Activated T-helper 1 cell treated with anti-CD3 and anti-CD28 coated beads, Interleukin-12 subunit alpha, Interleukin-12 subunit beta, Interleukin-2, Interleukin-4 antibody, amounts not matched to agents 30 ng/mL and 10 ng/mL and 1 ng/mL, durations not matched to agents 14 hours and 24 hours and 36 hours (primary cell): ENCODE measurements around the gene IRAK4. TPM values are rescaled to one million over a fixed set of nuclear protein-coding genes. Genes with fewer than 3 reads are reported as not detected.

Source experiments
- DNase-seq: peaks from one replicate; pipeline ENCODE4 v3.0.0; 2021; ENCODE audit warnings: low spot score
- H3K27ac Mint-ChIP-seq: one replicate; pipeline ENCODE4 v1.8.0; 2021; ENCODE audit warnings: mild to moderate bottlenecking, mixed read lengths
- H3K27me3 Mint-ChIP-seq: one replicate; pipeline ENCODE4 v1.8.0; 2022; ENCODE audit warnings: mild to moderate bottlenecking, moderate library complexity, mixed read lengths; ENCODE audit not compliant: insufficient read depth
- H3K36me3 Mint-ChIP-seq: one replicate; pipeline ENCODE4 v1.8.0; 2021; ENCODE audit warnings: low read depth, mixed read lengths
- H3K4me1 Mint-ChIP-seq: one replicate; pipeline ENCODE4 v1.8.0; 2021; ENCODE audit warnings: low read depth, mixed read lengths
- H3K4me3 Mint-ChIP-seq: one replicate; pipeline ENCODE4 v1.8.0; 2021; ENCODE audit warnings: mild to moderate bottlenecking, moderate library complexity, mixed read lengths
- H3K9me3 Mint-ChIP-seq: one replicate; pipeline ENCODE4 v1.8.0; 2021; ENCODE audit warnings: mixed read lengths
- intact Hi-C: fragments of 100-400 bp; cut with micrococcal nuclease; formaldehyde crosslinking; loops from one replicate; pipeline ENCODE4 v1.15.1; 2024
- total RNA-seq: library from RNA; stranded (reverse); gene quantifications from 2 replicates; pipeline ENCODE4 v1.2.3, GENCODE V29; 2022

Gene IRAK4
- total RNA-seq, 1 donor from 2014 or later: 21.4 TPM

DNA sequence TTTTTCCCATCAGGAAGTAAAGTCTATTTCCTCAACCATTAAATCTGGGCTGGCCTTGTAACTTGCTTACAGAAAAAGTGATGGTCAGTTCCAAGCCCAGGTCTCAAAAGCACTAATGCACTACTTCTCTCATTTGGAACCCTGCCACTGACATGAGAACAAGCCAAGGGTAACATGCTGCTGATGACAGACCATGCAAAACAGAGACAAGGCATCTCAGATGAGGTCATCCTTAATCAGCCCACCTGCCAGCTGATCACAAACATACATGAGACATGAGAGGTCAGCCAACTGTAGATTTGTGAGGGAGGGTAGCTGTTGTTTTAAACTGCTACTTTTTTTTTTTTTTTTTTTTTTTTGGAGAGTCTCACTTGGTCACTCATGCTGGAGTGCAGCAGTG is 31.2 kb downstream of the IRAK4 start:
- intact Hi-C loops: no loop called here
- H3K27me3 Mint-ChIP-seq: no peaks in the 10 kb centered on the region
- no peak for DNase-seq
- no peaks in the 10 kb centered on the region for H3K4me1 Mint-ChIP-seq
- H3K4me3 Mint-ChIP-seq: no peak overlapping the region
- no peaks in the 10 kb centered on the region for H3K9me3 Mint-ChIP-seq
- no peak overlapping the region for H3K27ac Mint-ChIP-seq
- H3K36me3 Mint-ChIP-seq: peaks cover 19% of the 10 kb centered on the region

DNA sequence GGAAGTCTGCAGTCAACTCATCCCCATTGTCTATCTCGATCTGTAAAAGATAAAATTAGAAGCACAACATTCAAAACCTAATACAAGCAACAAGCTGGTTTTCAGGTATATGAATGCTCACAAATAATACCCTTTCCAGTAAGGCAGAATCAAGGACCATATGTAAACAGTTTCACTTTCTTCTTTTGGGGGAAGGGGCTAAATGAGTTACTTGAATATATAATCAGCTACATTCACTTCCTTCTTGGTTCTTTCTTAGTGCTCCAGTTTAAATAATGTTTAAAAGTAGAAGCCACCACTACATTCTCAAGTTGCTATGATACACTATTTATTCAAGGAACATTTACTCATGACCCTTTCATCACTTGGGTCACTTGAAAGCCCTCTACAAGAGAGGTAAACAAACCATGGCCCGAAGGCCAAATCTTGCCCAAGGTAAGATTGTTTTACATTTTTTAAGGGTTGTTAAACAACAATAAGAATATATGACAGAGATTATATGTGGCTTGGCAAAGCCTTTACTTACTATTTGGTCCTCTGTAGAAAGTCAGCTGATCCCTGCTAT is 37.0 kb downstream of the IRAK4 start:
- Mint-ChIP-seq H3K36me3 (peaks cover 31% of the 10 kb centered on the region), H3K27ac (no peak overlapping the region), H3K27me3 (no peaks in the 10 kb centered on the region), H3K9me3 (no peaks in the 10 kb centered on the region), H3K4me1 (peaks cover 16% of the 10 kb centered on the region), H3K4me3 (no peak overlapping the region)
- intact Hi-C loops: no loop called here
- DNase-seq: no peak

DNA sequence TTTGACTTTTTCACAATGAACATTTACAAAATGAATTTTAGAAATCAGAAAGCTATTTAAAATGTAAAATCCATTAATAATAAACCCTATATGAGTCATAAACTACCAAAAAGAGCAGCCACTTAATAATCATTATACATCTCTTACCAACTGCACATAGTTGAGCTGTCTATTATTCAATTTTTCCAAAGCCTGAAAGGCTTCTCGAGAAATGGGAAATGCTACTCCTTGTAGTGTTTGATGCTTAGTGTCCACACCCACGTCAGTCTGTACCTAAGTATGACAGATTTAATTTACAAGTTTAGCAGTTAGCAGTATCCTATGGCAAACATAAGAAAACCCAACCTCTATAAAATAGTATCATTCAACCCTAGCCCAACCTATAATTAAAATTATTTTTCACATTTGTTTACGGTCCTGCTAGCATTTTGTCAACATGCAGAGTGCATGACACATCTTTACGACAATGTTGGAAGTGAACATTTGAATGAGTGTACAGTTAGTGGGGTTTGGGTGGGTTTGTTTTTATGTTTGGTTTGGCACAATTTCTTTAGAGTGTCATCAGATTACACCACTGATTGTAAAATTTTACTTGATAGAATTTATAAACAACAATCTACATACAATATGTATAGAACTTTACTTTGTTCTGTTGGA is 38.9 kb downstream of the IRAK4 start:
- Mint-ChIP-seq H3K4me3 (no peak overlapping the region), H3K27me3 (no peaks in the 10 kb centered on the region), H3K9me3 (no peaks in the 10 kb centered on the region), H3K36me3 (peaks cover 30% of the 10 kb centered on the region), H3K27ac (no peak overlapping the region), H3K4me1 (peaks cover 20% of the 10 kb centered on the region)
- DNase-seq: no peak
- intact Hi-C loops: no loop called here

DNA sequence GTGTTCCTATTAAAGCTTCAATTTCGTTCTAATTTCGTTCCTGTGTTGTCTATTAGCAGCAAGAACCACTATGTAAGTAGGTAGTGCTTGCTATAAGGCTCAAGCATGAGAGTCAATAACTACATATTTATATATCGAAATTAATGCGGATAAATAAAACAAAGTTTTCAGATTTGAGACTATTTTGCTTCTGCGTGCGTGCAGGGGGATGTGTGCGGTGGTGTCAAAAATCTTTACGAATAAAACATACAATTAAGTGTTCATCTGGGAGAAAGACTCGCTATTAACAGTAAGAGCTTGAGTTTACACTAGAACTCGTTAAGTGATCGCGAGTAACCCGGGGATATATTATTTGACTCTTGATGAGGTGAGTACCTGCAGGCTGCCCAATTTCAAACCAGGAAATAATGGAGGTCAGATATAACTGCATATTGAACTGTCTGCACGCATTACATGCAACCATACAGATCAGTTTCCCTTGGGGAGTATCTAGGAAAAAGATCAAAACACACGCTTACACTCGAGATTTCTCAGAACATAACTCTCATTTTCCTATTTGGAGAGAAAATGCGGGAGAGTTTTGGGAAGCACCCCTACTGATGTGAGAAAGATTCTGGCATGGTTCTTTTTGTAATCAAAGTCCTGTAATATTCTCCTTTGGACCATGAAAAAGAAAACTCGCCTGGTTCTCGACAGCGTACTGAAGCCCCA is 46.6 kb downstream of the IRAK4 start:
- DNase-seq: no peak
- Mint-ChIP-seq H3K4me3 (peak overlapping the region; percentile 96), H3K4me1 (peaks cover 35% of the 10 kb centered on the region), H3K36me3 (peaks cover 12% of the 10 kb centered on the region), H3K27me3 (no peaks in the 10 kb centered on the region), H3K27ac (peak overlapping the region; percentile 92), H3K9me3 (no peaks in the 10 kb centered on the region)
- intact Hi-C loops: loop anchor here (5.0 to 10.0 kb wide), 2 partner anchors 1478 to 1661 kb away; partner anchors contain the start of genes GXYLT1, PPHLN1 and ZCRB1

DNA sequence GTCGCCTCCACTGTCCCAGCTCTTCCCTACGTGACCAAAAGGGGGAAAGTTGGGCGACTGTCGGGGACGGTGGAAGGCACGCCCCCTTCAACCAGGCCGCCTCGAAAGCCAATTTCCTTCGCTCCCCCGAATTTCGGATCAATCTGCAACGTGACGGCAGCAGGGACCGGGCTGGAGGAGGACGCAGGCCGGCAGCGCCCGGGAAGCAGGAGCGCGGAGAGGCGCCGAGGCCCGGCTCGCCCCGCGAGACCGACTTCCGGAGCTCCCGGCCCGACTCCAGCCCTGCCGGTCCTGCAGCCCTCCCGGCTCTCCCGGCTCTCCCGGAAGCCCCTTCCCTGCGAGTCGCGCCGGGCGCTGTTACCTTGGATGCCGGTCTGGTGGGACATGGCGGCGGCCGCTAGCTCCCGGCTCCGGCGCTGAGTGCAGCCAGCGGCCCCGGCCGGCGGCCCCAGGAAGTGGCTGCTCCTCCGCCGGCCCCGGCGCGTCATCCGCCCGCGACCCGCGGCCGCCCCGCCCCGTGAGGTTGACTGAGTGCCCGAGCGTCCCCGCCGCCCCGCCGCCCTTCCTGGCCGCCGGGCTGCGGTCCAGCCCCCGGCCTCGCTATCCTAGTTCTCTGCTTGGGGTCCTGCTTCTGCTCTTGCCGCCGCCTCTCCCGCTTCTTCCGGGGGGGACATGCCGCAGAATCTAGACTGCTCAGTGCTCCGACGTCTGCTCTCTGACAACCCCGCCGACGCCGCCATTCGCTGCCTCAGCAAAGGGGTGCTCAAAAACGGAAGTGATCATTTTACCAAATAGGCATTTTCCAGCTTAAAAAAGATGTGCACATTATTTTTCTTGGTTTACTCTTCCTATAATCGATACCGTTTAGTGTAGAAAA is 47.3 kb downstream of the IRAK4 start, which contains the start of gene TWF1:
Gene TWF1, minus strand, starts transcription at position 458 of the 877 bp plus-strand sequence. Its CDS starts 72 bp downstream, at position 386.
- Mint-ChIP-seq H3K4me3 (peak within 1 kb of the TSS; percentile 96), H3K27ac (peak within 1 kb of the TSS; percentile 100), H3K9me3 (no peaks in the 10 kb centered on the region), H3K4me1 (peaks cover 33% of the 10 kb centered on the region), H3K27me3 (peaks cover 2% of the 10 kb centered on the region), H3K36me3 (peaks cover 6% of the 10 kb centered on the region)
- DNase-seq: peak; percentile 87
- intact Hi-C loops: loop anchor here (1.0 to 10.0 kb wide), 6 partner anchors 26 to 1661 kb away; partner anchors contain the start of genes GXYLT1, IRAK4, PPHLN1 and PUS7L

DNA sequence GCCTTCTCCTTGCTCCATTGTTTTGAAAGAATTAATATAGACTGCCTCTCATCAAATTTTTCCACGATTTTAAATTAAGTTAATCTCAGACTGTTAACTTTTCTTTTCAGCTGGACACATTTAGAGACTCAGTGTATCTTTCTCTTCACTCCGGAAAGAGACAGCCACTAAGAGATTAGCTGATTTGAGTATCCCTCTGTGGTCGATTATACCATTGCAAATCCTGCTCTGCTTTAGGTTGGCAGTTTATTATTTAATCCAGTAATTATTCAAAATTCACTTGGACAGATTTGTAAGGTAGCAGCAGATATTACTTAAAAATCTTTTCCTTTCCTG is 48.0 kb downstream of the IRAK4 start:
- Mint-ChIP-seq H3K27ac (peak overlapping the region; percentile 100), H3K36me3 (peaks cover 5% of the 10 kb centered on the region), H3K27me3 (peaks cover 6% of the 10 kb centered on the region), H3K4me1 (peaks cover 31% of the 10 kb centered on the region), H3K9me3 (no peaks in the 10 kb centered on the region), H3K4me3 (peak overlapping the region; percentile 96)
- no peak for DNase-seq
- intact Hi-C loops: loop anchor here (1.0 to 10.0 kb wide), 6 partner anchors 26 to 1662 kb away; partner anchors contain the start of genes GXYLT1, IRAK4, PPHLN1 and PUS7L

DNA sequence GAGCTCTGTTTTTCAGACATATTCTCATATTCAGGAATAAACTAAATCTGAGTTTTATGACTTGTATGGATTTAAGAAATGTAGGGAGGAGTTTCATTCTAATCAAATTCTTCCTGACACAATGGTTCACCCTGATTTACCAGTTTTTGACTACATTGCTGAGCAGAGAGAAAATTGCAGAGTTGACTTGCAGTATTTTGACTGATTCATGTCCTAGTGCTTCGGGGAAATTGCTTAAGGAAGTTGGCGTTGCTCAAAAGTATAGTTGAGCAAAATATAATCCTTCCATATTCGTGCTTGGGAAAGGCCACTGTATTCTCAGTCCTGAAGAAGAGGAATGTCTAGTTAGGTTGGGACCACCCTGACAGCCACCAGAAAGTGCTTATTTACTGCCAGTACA is 48.6 kb downstream of the IRAK4 start:
- H3K27ac Mint-ChIP-seq: peak overlapping the region; percentile 100
- intact Hi-C loops: loop anchor here (5.0 to 10.0 kb wide), 2 partner anchors 1480 to 1663 kb away; partner anchors contain the start of genes GXYLT1, PPHLN1 and ZCRB1
- H3K4me1 Mint-ChIP-seq: peaks cover 31% of the 10 kb centered on the region
- H3K27me3 Mint-ChIP-seq: peaks cover 8% of the 10 kb centered on the region
- H3K9me3 Mint-ChIP-seq: no peaks in the 10 kb centered on the region
- DNase-seq: no peak
- peak overlapping the region; percentile 96 for H3K4me3 Mint-ChIP-seq
- peaks cover 5% of the 10 kb centered on the region for H3K36me3 Mint-ChIP-seq

DNA sequence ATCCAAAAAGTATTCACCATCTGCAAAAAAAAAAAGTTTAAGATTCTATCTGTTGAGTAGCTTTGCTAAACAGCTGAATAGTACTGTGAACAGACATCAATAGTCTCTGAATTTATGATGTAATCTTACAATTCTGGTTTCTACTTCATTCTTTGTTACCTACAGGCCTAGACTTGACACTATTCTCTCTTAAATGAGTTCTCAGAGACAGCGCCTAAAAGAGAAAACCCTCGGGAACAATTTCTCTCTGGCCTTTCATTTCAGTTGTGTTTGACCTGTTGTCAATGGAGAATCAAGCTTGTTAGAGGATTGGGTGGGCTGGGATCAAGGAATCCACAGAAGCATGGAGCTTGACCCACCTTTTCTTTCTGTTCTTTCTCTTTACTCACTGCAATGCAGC is 53.3 kb downstream of the IRAK4 start:
- Mint-ChIP-seq H3K4me1 (peaks cover 4% of the 10 kb centered on the region), H3K36me3 (no peaks in the 10 kb centered on the region), H3K4me3 (no peak overlapping the region), H3K27me3 (peaks cover 21% of the 10 kb centered on the region), H3K27ac (no peak overlapping the region), H3K9me3 (no peaks in the 10 kb centered on the region)
- intact Hi-C loops: no loop called here
- no peak for DNase-seq

DNA sequence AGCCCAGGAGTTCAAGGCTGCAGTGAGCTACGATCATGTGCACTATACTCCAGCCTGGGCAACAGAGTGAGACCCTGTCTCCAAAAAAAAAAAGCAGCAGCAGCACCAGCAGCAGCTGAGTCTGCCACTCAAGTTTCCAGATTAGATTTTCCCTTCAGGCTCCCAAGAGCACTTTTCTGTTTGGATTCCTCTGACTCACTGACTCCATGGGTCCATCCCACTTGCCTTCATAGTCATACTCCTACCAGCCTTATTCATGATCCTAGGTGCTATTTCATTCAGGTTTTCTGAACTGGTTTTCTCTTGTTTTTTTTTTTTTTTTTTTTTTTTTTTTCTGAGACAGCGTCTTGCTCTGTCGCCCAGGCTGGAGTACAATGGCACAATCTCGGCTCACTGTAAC is 54.2 kb downstream of the IRAK4 start:
- no peaks in the 10 kb centered on the region for H3K9me3 Mint-ChIP-seq
- H3K4me3 Mint-ChIP-seq: no peak overlapping the region
- no peak overlapping the region for H3K27ac Mint-ChIP-seq
- no peak for DNase-seq
- H3K36me3 Mint-ChIP-seq: no peaks in the 10 kb centered on the region
- no peaks in the 10 kb centered on the region for H3K4me1 Mint-ChIP-seq
- intact Hi-C loops: no loop called here
- H3K27me3 Mint-ChIP-seq: peaks cover 21% of the 10 kb centered on the region

DNA sequence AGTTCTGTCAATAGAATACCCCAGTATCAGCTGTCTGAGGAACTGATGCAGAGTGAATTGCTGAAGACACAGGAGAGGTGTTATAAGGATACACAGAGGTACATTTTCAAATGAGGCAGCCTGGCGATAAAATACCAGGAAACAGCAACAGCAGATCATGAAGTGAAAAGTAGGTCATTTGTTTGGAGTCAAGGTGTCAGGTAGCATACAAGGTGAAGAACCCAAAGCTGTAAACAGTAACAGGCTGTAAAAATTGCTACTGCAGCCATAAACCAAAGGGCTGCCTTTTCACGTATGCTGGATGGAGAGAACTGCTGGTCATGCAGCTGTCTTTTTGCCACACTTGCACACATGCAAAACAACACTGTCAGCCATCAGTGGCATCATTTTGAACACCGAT is 56.7 kb downstream of the IRAK4 start:
- Mint-ChIP-seq H3K27ac (no peak overlapping the region), H3K36me3 (no peaks in the 10 kb centered on the region), H3K4me1 (no peaks in the 10 kb centered on the region), H3K4me3 (no peak overlapping the region), H3K9me3 (no peaks in the 10 kb centered on the region), H3K27me3 (peaks cover 26% of the 10 kb centered on the region)
- no peak for DNase-seq
- intact Hi-C loops: no loop called here

DNA sequence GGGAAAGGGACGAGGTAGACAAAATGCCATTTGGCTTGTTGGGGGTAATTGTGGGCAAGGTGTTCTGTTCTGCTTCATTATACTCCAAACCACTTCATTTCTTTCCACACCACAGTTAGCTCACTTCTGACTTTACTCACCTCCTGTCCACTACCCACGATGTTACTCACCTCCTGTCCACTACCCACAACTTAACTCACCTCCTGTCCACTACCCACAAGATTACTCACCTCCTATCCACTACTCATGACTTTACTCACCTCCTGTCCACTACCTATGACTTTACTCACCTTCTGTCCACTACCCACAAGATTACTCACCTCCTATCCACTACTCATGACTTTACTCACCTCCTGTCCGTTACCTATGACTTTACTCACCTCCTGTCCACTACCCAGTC is 57.4 kb downstream of the IRAK4 start:
- H3K36me3 Mint-ChIP-seq: no peaks in the 10 kb centered on the region
- no peak for DNase-seq
- no peak overlapping the region for H3K27ac Mint-ChIP-seq
- no peaks in the 10 kb centered on the region for H3K9me3 Mint-ChIP-seq
- intact Hi-C loops: no loop called here
- H3K27me3 Mint-ChIP-seq: peaks cover 24% of the 10 kb centered on the region
- H3K4me1 Mint-ChIP-seq: no peaks in the 10 kb centered on the region
- H3K4me3 Mint-ChIP-seq: no peak overlapping the region

DNA sequence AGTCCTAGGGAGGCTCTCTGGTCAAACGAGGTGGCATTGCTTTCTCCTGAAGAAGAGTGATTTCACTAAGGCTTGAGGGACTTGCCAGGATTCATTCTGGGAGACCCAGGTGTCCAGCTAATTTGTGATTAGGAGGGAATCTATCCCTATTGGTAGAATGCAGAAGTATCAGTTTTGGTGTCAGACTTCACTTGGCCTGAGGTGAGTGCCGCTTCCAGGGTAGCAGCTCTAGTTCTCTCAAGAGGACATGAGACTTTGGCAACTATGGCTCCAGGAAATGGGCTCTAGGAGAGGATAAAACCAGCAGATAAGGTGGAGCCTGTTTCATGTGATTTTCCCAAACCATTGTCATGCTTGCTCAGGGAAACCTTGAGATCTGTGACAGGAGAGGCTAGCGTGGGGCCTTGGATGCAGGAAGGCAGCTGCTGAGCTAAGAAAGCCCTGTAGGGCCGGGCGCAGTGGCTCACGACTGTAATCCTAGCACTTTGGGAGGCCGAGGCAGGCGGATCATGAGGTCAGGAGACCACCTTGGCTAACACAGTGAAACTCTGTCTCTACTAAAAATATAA is 65.5 kb downstream of the IRAK4 start:
- intact Hi-C loops: no loop called here
- no peak overlapping the region for H3K4me3 Mint-ChIP-seq
- H3K27me3 Mint-ChIP-seq: peaks cover 7% of the 10 kb centered on the region

More for the DNA sequence above, 65.5 kb downstream of the IRAK4 start:
- Mint-ChIP-seq H3K4me1 (peaks cover 4% of the 10 kb centered on the region), H3K27ac (no peak overlapping the region), H3K9me3 (no peaks in the 10 kb centered on the region), H3K36me3 (no peaks in the 10 kb centered on the region)
- DNase-seq: no peak
